Neutrophil (primary cell): ENCODE results near the gene ADAM29.
"Not testable (repeated sequence)": the region's sequence is repeated elsewhere in the genome, so short reads cannot be mapped to it uniquely, and the experiment has no call there.

Experiments
- H3K27ac ChIP-seq: fragments of 200-600 bp; sonication (generic); 2 replicates; pipeline ENCODE4 v1.5.1; 2016; ENCODE audit warnings: mild to moderate bottlenecking, moderate library complexity
- H3K27me3 ChIP-seq: fragments of 200-600 bp; sonication (generic); 2 replicates; pipeline ENCODE4 v1.6.0; 2016; ENCODE audit warnings: mild to moderate bottlenecking
- H3K36me3 ChIP-seq: fragments of 200-600 bp; sonication (generic); 2 replicates; pipeline ENCODE4 v1.5.1; 2017
- H3K4me1 ChIP-seq, 2 experiments: fragments of 200-600 bp in 1 of 2; sonication (generic) in 1 of 2; 1 replicate in 1 of 2; 2 replicates in 1 of 2; pipeline versions ENCODE4 v1.5.1 to v1.6.1; 2013 to 2016; ENCODE audit warnings: low read depth in 1 of 2, low read length in 1 of 2, mild to moderate bottlenecking in 1 of 2, moderate library complexity in 1 of 2; ENCODE audit not compliant: control insufficient read depth in 1 of 2, insufficient read depth in 1 of 2
- H3K4me3 ChIP-seq, 2 experiments: fragments of 200-600 bp in 1 of 2; sonication (generic) in 1 of 2; 1 replicate in 1 of 2; 2 replicates in 1 of 2; pipeline ENCODE4 v1.5.1; 2013 to 2016; ENCODE audit warnings: low read depth in 1 of 2, low read length in 1 of 2, mild to moderate bottlenecking in 1 of 2, moderate library complexity in 1 of 2
- H3K9me3 ChIP-seq: fragments of 200-600 bp; sonication (generic); 2 replicates; pipeline ENCODE4 v1.5.1; 2016
- CTCF ChIP-seq: fragments of 200-600 bp; sonication (generic); IDR thresholded peaks from 2 replicates; pipeline ENCODE4 v1.5.1; 2016; ENCODE audit warnings: antibody characterized with exemption

ADAM29 gene

GRCh38 chr4:174918058-174918457, at the start of gene ADAM29:
ADAM29 (plus strand) TSS chr4:174918358; CDS start chr4:174975526, 57,168 bp downstream.
- no peak within 1 kb of the TSS for H3K27ac ChIP-seq
- H3K27me3 ChIP-seq, result no peaks in the 10 kb centered on the region
- H3K36me3 ChIP-seq, result no peaks in the 10 kb centered on the region
- no peak for TF ChIP-seq CTCF
- H3K9me3 ChIP-seq, result no peaks in the 10 kb centered on the region
- no peaks in the 10 kb centered on the region for H3K4me1 ChIP-seq
- no peak within 1 kb of the TSS for H3K4me3 ChIP-seq

DNA sequence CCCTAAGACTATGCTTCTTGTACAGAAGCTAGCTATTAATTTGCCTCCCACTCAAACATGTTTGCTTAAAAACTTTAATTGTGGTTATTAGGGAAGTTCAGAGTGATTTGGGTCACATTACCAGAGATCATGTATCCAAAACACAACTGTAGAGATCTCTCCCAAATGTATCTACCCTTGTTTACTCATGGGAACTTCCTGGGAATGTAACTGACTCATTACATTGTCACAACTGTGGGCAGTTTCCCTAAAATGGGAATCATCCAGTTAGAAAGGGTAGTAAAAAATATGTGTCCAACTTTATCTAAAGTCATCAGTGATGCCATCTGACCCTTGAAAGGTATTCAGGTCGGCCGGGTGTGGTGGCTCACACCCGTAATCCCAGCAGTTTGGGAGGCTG, 48.8 kb upstream of the ADAM29 start:
- Histone ChIP-seq H3K4me1 (no peaks in the 10 kb centered on the region), H3K36me3 (no peaks in the 10 kb centered on the region), H3K27me3 (no peaks in the 10 kb centered on the region), H3K9me3 (no peaks in the 10 kb centered on the region), H3K27ac (no peak overlapping the region), H3K4me3 (no peak overlapping the region)
- no peak for TF ChIP-seq CTCF

DNA sequence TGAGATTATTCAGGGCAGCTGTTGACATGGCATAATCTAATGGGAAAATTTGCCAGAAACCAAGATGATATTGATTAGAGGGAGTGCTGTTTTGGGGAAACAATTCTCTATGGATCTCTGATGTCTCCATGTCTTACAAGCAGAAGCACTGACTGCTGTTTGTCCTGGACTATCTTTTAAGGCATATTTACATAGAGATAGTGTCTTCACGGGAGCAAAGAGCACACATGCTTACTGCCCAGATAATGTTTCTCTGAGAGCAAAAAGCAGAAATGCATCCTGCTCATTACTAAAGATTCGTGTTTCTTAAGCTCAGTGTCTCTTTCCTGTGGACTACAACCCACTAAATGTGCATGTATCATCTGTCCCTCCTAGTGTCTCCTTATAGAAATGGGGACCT, 47.8 kb upstream of the ADAM29 start:
- no peak for TF ChIP-seq CTCF
- H3K27me3 ChIP-seq, result no peaks in the 10 kb centered on the region
- H3K4me1 ChIP-seq, result no peaks in the 10 kb centered on the region
- H3K27ac ChIP-seq, result no peak overlapping the region
- no peaks in the 10 kb centered on the region for H3K36me3 ChIP-seq
- no peaks in the 10 kb centered on the region for H3K9me3 ChIP-seq
- H3K4me3 ChIP-seq, result no peak overlapping the region

GRCh38 chr4:174871407-174871806, 46.8 kb upstream of the ADAM29 start:
- H3K4me1 ChIP-seq, result no peaks in the 10 kb centered on the region
- no peaks in the 10 kb centered on the region for H3K9me3 ChIP-seq
- H3K4me3 ChIP-seq, result no peak overlapping the region
- H3K36me3 ChIP-seq, result no peaks in the 10 kb centered on the region
- H3K27ac ChIP-seq, result no peak overlapping the region
- TF ChIP-seq CTCF, result no peak
- H3K27me3 ChIP-seq, result no peaks in the 10 kb centered on the region

- H3K4me3 ChIP-seq, H3K9me3 ChIP-seq, H3K36me3 ChIP-seq, H3K27me3 ChIP-seq, H3K4me1 ChIP-seq, H3K27ac ChIP-seq: not testable (repeated sequence)
Measured at GRCh38 chr4:174873146-174873545, 45.0 kb upstream of the ADAM29 start.

DNA sequence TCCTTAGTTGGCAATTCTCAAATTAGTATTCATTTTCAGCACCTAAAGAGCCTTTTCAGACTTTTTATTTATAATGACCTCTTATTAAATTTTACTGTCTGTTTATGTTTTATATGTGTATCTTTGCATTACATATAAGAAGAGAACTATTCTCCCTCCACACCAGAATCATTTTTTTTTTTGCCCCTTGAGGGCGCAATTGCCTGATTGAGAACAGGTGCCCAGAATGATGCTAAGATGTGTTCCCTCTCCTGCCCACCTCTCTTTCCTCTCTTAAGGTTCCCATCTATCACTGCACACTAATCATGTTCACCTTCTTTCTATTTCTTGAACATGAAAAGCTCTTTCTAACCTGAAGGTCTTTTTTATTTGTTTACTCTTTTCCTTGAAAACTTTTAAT, 44.2 kb upstream of the ADAM29 start:
- no peaks in the 10 kb centered on the region for H3K9me3 ChIP-seq
- no peak overlapping the region for H3K27ac ChIP-seq
- TF ChIP-seq CTCF, result no peak

More for the DNA sequence above, 44.2 kb upstream of the ADAM29 start:
- H3K27me3 ChIP-seq, result no peaks in the 10 kb centered on the region
- no peak overlapping the region for H3K4me3 ChIP-seq
- no peaks in the 10 kb centered on the region for H3K36me3 ChIP-seq
- no peaks in the 10 kb centered on the region for H3K4me1 ChIP-seq
